ENCODE measurements around the gene CHIC2.
"Not testable (repeated sequence)": the region's sequence is repeated elsewhere in the genome, so short reads cannot be mapped to it uniquely, and the experiment has no call there.

Gene CHIC2

GRCh38 chr4:54064317-54065111, at the start of gene CHIC2:
TSS of gene CHIC2 (minus strand) at chr4:54064605. CDS start at chr4:54064300, 305 bp downstream.
- H3K27ac Mint-ChIP-seq, result peak within 1 kb of the TSS; percentile 91
- DNase-seq (peak; percentile 96), ATAC-seq (peak; percentile 93)
- peak within 1 kb of the TSS; percentile 93 for H3K4me3 Mint-ChIP-seq
- no peaks in the 10 kb centered on the region for H3K27me3 Mint-ChIP-seq
- peaks cover 42% of the 10 kb centered on the region for H3K4me1 Mint-ChIP-seq
- no peaks in the 10 kb centered on the region for H3K9me3 Mint-ChIP-seq
- H3K36me3 Mint-ChIP-seq (ENCODE audit: low read depth), result peaks cover 3% of the 10 kb centered on the region

GRCh38 chr4:54113206-54113605, 48.8 kb upstream of the CHIC2 start:
- H3K27ac Mint-ChIP-seq; ATAC-seq; H3K9me3 Mint-ChIP-seq; H3K4me3 Mint-ChIP-seq; H3K36me3 Mint-ChIP-seq (ENCODE audit: low read depth); DNase-seq: not testable (repeated sequence)
- Mint-ChIP-seq H3K4me1 (peaks cover 18% of the 10 kb centered on the region), H3K27me3 (peaks cover 61% of the 10 kb centered on the region)

- Mint-ChIP-seq H3K36me3 (ENCODE audit: low read depth) (no peaks in the 10 kb centered on the region), H3K4me1 (peaks cover 29% of the 10 kb centered on the region), H3K4me3 (no peak overlapping the region), H3K27ac (no peak overlapping the region), H3K9me3 (no peaks in the 10 kb centered on the region), H3K27me3 (peaks cover 78% of the 10 kb centered on the region)
- ATAC-seq, result no peak
- DNase-seq, result no peak
These were observed 45.6 kb upstream of the CHIC2 start for GRCh38 chr4:54110019-54110416.

- peaks cover 82% of the 10 kb centered on the region for H3K27me3 Mint-ChIP-seq
- no peak overlapping the region for H3K27ac Mint-ChIP-seq
- no peak for DNase-seq
- no peak overlapping the region for H3K4me3 Mint-ChIP-seq
- H3K36me3 Mint-ChIP-seq (ENCODE audit: low read depth), result no peaks in the 10 kb centered on the region
- no peak for ATAC-seq
- H3K9me3 Mint-ChIP-seq, result no peaks in the 10 kb centered on the region
- peaks cover 35% of the 10 kb centered on the region for H3K4me1 Mint-ChIP-seq
These were observed 45.0 kb upstream of the CHIC2 start for GRCh38 chr4:54109241-54110018.

GRCh38 chr4:54107951-54108748, 43.7 kb upstream of the CHIC2 start:
- H3K9me3 Mint-ChIP-seq, result no peaks in the 10 kb centered on the region
- H3K27ac Mint-ChIP-seq, result no peak overlapping the region
- peaks cover 88% of the 10 kb centered on the region for H3K27me3 Mint-ChIP-seq
- ATAC-seq (no peak), DNase-seq (no peak)
- peak overlapping the region; percentile 74 for H3K4me3 Mint-ChIP-seq
- H3K4me1 Mint-ChIP-seq, result peaks cover 45% of the 10 kb centered on the region
- no peaks in the 10 kb centered on the region for H3K36me3 Mint-ChIP-seq (ENCODE audit: low read depth)

- peaks cover 88% of the 10 kb centered on the region for H3K27me3 Mint-ChIP-seq
- DNase-seq, result no peak
- H3K4me3 Mint-ChIP-seq, result peak overlapping the region; percentile 7
- H3K27ac Mint-ChIP-seq, result no peak overlapping the region
- peaks cover 67% of the 10 kb centered on the region for H3K4me1 Mint-ChIP-seq
- H3K36me3 Mint-ChIP-seq (ENCODE audit: low read depth), result no peaks in the 10 kb centered on the region
- no peaks in the 10 kb centered on the region for H3K9me3 Mint-ChIP-seq
- ATAC-seq, result peak; percentile 41
These were observed 40.5 kb upstream of the CHIC2 start for GRCh38 chr4:54104907-54105306.

GRCh38 chr4:54103190-54103574, 38.8 kb upstream of the CHIC2 start:
- Mint-ChIP-seq H3K36me3 (ENCODE audit: low read depth) (no peaks in the 10 kb centered on the region), H3K27me3 (peaks cover 86% of the 10 kb centered on the region), H3K9me3 (no peaks in the 10 kb centered on the region), H3K4me3 (no peak overlapping the region), H3K27ac (no peak overlapping the region), H3K4me1 (peaks cover 60% of the 10 kb centered on the region)
- no peak for ATAC-seq
- DNase-seq, result no peak

- Mint-ChIP-seq H3K9me3 (no peaks in the 10 kb centered on the region), H3K27ac (no peak overlapping the region), H3K27me3 (peaks cover 88% of the 10 kb centered on the region), H3K36me3 (ENCODE audit: low read depth) (no peaks in the 10 kb centered on the region), H3K4me1 (peaks cover 56% of the 10 kb centered on the region), H3K4me3 (no peak overlapping the region)
- DNase-seq (no peak), ATAC-seq (no peak)
These were observed 38.2 kb upstream of the CHIC2 start for GRCh38 chr4:54102531-54103106.

- Mint-ChIP-seq H3K9me3 (no peaks in the 10 kb centered on the region), H3K4me3 (peak overlapping the region; percentile 58), H3K27ac (no peak overlapping the region), H3K36me3 (ENCODE audit: low read depth) (no peaks in the 10 kb centered on the region), H3K4me1 (peaks cover 51% of the 10 kb centered on the region), H3K27me3 (peaks cover 88% of the 10 kb centered on the region)
- DNase-seq (no peak), ATAC-seq (no peak)
These were observed 37.0 kb upstream of the CHIC2 start for GRCh38 chr4:54101190-54102041.

- ATAC-seq (no peak), DNase-seq (no peak)
- no peaks in the 10 kb centered on the region for H3K36me3 Mint-ChIP-seq (ENCODE audit: low read depth)
- no peaks in the 10 kb centered on the region for H3K9me3 Mint-ChIP-seq
- peaks cover 51% of the 10 kb centered on the region for H3K4me1 Mint-ChIP-seq
- H3K4me3 Mint-ChIP-seq, result peak overlapping the region; percentile 58
- H3K27me3 Mint-ChIP-seq, result peaks cover 90% of the 10 kb centered on the region
- H3K27ac Mint-ChIP-seq, result no peak overlapping the region
These were observed 36.3 kb upstream of the CHIC2 start for GRCh38 chr4:54100595-54101189.

GRCh38 chr4:54099748-54100574, 35.6 kb upstream of the CHIC2 start, which contains the start of gene GSX2:
TSS of gene GSX2 (plus strand) at chr4:54100163. CDS start at chr4:54100345, 182 bp downstream.
- Mint-ChIP-seq H3K27me3 (peaks cover 91% of the 10 kb centered on the region), H3K9me3 (no peaks in the 10 kb centered on the region), H3K27ac (no peak within 1 kb of the TSS), H3K4me3 (peak within 1 kb of the TSS; percentile 58), H3K36me3 (ENCODE audit: low read depth) (no peaks in the 10 kb centered on the region), H3K4me1 (peaks cover 50% of the 10 kb centered on the region)
- ATAC-seq (no peak), DNase-seq (no peak)

- DNase-seq (no peak), ATAC-seq (no peak)
- peak overlapping the region; percentile 33 for H3K4me3 Mint-ChIP-seq
- H3K27me3 Mint-ChIP-seq, result peaks cover 91% of the 10 kb centered on the region
- H3K36me3 Mint-ChIP-seq (ENCODE audit: low read depth), result no peaks in the 10 kb centered on the region
- H3K27ac Mint-ChIP-seq, result no peak overlapping the region
- peaks cover 44% of the 10 kb centered on the region for H3K4me1 Mint-ChIP-seq
- H3K9me3 Mint-ChIP-seq, result no peaks in the 10 kb centered on the region
These were observed 34.9 kb upstream of the CHIC2 start for GRCh38 chr4:54099287-54099747.

Data from activated naive CD8-positive, alpha-beta T cell treated with anti-CD3 and anti-CD28 coated beads, Interleukin-2, amount 50 U/mL, for 24 hours (primary cell).